GM15510 (cell line): Measurements from ENCODE around the gene TUBA1C.
A peak's percentile ranks its signal among the peaks of the same experiment; 100 is the strongest.

ENCODE experiments used
- POLR2A ChIP-seq: IDR thresholded peaks from 3 replicates; pipeline ENCODE4 v1.6.1; 2011; ENCODE audit warnings: borderline replicate concordance; ENCODE audit not compliant: insufficient read length; ENCODE audit errors: extremely low read depth

TUBA1C gene

GRCh38 chr12:49264873-49265792 is at the start of gene TUBA1C:
TSS of gene TUBA1C (plus strand) at chr12:49265082. CDS start at chr12:49265182, 100 bp downstream.
- peak; percentile 98 for TF ChIP-seq POLR2A

DNA sequence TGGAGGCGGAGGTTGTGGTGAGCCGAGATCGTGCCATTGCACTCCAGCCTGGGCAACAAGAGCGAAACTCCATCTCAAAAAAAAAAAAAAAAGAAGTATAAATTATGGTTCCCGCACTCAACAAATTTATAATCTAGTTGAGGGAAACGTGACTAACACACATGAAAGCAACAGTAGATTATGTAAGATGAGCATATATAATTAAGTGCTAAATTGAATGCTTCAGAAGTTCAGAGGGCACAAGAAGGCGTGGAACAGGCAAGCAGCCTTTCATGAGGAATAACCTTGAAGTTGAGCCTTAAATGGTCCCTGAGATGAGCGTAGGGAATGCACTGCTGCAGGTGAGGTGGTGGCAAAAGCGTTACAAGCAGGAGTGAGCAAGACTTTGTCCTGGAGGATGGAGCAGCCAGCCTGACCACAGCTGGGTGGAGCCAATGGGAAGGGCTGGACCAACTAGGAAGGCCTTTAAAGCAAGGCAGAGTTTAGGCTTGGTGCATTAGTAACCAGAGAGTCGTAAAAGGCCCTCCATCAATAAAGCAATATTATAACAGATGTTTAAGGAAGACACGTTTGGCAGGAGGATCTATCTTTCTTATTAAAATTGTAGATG is 45.4 kb upstream of the TUBA1C start:
- no peak for TF ChIP-seq POLR2A

DNA sequence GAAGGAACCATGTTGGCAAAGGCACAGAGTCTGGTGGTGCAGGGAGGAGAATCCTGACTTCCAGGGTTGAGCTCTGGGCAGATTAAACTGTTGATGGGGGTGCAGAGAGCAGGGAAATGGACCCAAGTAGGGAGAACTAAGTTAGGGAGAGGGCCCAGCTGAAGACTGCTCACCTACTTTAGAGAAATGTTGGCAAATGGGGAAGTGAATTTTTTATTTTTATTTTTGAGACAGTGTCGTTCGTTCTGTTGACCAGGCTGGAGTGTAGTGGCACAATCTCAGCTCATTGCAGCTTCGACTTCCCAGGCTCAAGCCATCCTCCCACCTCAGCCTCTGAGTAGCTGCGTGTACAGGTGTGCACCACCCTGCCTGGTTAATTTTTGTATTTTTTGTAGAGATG is 43.9 kb upstream of the TUBA1C start:
- no peak for TF ChIP-seq POLR2A

- no peak for TF ChIP-seq POLR2A
These were observed 41.8 kb upstream of the TUBA1C start for GRCh38 chr12:49223122-49223521.

- no peak for TF ChIP-seq POLR2A
These were observed 41.1 kb upstream of the TUBA1C start for GRCh38 chr12:49223590-49224369.

DNA sequence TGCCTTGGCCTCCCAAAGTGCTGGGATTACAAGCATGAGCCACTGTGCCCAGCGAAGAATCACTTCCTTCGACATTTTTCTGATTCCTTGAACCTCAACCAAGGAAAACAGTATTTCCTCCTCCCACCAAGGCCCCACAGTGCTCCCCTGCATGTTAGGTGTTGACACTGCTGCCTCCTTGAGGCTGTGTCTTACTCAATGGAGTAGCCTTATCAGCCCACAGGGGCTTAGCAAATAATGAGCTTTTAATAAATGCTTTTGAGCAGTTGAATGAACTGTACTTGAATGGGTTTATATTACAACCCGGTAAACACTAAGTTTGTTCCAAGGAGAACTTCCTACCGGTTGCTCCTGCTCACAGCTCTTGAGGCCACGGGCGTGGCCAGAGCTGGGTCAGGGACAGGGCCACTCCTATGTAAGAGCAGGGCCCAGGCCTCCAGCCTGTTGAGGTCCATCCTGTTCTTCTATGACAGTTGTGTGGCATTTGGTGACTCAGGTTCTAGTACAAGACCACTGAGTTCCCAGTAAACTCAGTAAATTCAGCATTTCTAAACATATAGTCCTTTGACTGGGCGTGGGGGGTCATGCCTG is 39.2 kb upstream of the TUBA1C start:
- TF ChIP-seq POLR2A, result no peak

GRCh38 chr12:49227713-49228112 is 37.2 kb upstream of the TUBA1C start:
- TF ChIP-seq POLR2A, result no peak

- TF ChIP-seq POLR2A, result no peak
These were observed 36.2 kb upstream of the TUBA1C start for GRCh38 chr12:49228653-49229052.

- no peak for TF ChIP-seq POLR2A
These were observed 34.6 kb upstream of the TUBA1C start for GRCh38 chr12:49230176-49230804.

DNA sequence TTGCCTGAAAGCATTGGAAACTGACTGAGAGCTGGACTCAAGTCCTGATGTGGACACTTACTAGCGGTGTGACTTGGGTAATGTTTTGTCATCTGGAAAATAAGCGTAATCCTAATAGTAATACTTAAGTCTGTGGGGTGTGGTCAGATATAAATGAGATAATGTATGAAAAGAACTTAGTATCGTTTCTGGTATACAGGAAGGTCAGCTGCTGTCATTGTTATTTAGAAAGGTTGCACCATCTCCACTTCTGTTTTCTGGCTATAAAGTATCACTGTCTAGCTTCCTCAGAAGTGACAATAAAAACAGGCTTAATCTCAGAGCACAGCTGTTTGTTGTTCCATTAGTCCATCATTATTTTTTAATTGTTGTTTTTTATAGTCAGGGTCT is 34.1 kb upstream of the TUBA1C start:
- no peak for TF ChIP-seq POLR2A

DNA sequence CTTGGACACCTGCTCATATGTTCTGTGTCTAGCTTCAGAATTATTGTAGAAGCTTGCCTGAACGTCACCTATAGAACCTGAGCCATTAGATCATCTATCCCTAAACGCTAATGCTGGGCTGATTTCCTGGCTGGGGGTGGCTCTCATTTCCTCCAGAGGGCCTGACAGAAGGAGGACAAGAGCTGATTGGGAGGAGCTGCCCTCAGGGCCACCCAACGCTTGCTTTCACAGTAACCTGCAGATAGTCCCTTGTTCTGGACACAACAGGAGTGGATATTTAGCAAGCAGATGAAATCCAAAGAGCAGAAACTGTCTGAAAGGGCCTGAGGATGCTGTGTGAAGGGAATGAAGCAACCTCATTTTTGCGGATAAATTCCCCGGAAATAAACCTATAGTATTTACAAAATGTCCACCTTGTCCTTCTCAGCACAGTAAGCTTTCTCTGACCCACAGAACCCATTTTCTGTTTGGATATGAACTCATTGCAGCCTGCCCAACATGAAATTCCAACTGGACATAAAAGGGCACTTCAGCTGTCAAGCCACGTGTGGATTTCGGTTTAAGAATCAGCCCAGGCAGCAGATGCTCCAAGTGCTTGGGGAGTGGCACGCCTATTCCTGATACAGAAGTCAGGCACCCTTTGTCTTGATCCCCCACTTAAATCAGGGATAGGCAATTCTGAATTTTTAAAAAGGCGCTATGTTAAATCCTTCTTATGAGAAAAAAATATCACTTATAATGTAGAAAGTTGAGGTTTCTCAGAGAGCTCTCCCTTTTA is 32.8 kb upstream of the TUBA1C start:
- no peak for TF ChIP-seq POLR2A

DNA sequence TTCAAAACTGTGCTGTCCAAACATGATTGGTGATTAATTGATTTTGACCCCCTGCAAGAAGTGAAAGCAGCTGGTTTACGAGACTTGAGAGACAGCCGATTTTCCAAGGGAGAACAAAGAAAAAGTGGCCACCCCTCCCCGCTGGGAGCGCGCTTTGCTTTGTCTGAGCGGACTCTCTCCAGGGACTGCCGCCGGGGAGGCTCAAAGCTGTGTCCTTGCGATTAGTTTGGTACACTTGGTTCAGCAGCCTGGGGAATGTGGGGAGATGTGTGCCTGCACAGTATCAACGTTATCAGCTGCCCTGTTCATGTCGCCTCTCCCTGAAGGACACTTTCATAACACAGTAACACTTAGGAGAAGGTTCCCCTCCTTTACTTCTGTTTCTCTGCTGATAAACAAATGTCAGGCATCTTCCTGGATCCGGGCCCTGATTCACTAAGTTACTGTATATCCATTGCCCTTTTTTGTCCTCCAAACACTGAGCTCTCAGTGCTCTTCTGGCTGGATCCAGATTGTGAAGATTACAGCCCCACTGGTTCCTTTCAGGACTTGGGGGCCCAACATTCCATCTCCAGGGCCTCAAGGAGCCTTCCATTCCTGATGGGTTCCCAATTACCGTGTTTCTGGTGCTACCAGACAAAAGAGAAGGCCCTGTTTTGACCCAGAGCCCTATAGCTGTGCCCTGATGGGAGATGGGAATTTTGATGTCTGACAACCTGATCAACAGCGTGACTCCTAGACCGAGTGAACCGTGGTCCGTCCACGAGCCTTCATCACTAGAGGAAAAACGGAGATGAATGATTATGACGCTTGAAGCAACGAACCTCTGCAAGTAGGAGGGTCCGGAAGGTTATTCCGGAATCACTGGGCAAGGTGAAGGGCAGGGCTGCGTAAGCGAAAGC is 31.7 kb upstream of the TUBA1C start:
- TF ChIP-seq POLR2A, result no peak

- peak; percentile 37 for TF ChIP-seq POLR2A
These were observed 30.9 kb upstream of the TUBA1C start for GRCh38 chr12:49233842-49234526.

DNA sequence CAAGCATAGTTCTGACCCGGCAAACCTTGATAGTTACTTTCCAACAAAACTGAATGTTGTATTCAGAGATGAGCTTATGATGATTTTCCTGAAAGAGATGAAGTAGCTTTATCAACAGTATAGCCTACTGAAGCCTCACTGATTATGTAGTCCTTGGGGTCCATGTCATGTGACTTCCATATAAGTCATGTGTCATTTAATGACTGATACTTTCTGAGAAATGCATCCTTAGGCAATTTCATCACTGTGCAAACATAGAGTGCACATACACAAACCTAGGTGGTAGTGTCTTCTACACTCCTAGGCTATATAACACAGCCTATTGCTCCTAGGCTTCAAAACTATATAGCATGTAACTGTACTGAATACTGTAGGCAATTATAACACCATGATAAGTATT is 28.5 kb upstream of the TUBA1C start:
- no peak for TF ChIP-seq POLR2A
